GM12872 (cell line): ENCODE data around the gene SUPT4H1.

ENCODE experiments used
- CTCF ChIP-seq: IDR thresholded peaks from 3 replicates; pipeline ENCODE4 v1.5.1; 2011; ENCODE audit warnings: low read depth, mild to moderate bottlenecking, low read length, moderate library complexity; ENCODE audit not compliant: insufficient read depth

SUPT4H1 gene

GRCh38 chr17:58340405-58340876, 11.6 kb downstream of the SUPT4H1 start:
- TF ChIP-seq CTCF, result no peak

GRCh38 chr17:58339755-58340404, 12.1 kb downstream of the SUPT4H1 start:
- no peak for TF ChIP-seq CTCF

- TF ChIP-seq CTCF, result no peak
Measured at GRCh38 chr17:58338841-58339754, 12.9 kb downstream of the SUPT4H1 start.

- TF ChIP-seq CTCF, result peak; percentile 40; the same call in 2 of the 3 replicates
Measured at GRCh38 chr17:58338454-58338840, 13.6 kb downstream of the SUPT4H1 start.

GRCh38 chr17:58337600-58338453, 14.2 kb downstream of the SUPT4H1 start:
- TF ChIP-seq CTCF, result no peak; the same call in 2 of the 3 replicates

GRCh38 chr17:58337210-58337599, 14.8 kb downstream of the SUPT4H1 start:
- TF ChIP-seq CTCF, result no peak
